ENCODE results near the gene TBX15. TPM values are rescaled to one million over a fixed set of nuclear protein-coding genes. Genes with fewer than 3 reads are reported as not detected.
"Not testable (repeated sequence)": the region's sequence is repeated elsewhere in the genome, so short reads cannot be mapped to it uniquely, and the experiment has no call there.

Gene TBX15
- total RNA-seq, 1 donor from 2014 or later, result not detected

DNA sequence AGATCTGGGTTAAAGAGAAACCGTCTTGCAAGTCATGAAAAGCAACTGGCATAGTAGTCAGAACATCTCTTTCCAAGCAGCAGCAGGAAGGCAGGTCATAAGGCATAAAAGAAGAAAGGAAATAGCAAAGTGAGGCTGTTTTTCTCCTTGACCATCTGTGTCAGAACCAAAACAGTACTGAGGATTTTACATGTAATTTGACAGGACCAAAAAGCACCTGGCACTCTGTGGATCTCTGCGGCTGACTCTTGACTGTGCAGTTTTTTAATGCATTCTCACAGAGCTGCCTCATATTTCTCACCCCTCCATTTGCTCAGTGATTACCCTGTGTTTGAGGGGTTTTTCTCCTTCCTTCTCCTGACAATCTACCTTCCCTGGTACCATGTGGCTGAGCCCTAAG is 17.7 kb downstream of the TBX15 start:
- H3K4me3 Mint-ChIP-seq, result no peak overlapping the region
- H3K27me3 Mint-ChIP-seq, result peaks cover 3% of the 10 kb centered on the region
- intact Hi-C loops (cut with micrococcal nuclease), result no loop called here
- no peaks in the 10 kb centered on the region for H3K36me3 Mint-ChIP-seq (ENCODE audit: low read depth)
- no peak overlapping the region for H3K27ac Mint-ChIP-seq
- H3K4me1 Mint-ChIP-seq, result no peaks in the 10 kb centered on the region
- no peak for DNase-seq
- H3K9me3 Mint-ChIP-seq, result no peaks in the 10 kb centered on the region

DNA sequence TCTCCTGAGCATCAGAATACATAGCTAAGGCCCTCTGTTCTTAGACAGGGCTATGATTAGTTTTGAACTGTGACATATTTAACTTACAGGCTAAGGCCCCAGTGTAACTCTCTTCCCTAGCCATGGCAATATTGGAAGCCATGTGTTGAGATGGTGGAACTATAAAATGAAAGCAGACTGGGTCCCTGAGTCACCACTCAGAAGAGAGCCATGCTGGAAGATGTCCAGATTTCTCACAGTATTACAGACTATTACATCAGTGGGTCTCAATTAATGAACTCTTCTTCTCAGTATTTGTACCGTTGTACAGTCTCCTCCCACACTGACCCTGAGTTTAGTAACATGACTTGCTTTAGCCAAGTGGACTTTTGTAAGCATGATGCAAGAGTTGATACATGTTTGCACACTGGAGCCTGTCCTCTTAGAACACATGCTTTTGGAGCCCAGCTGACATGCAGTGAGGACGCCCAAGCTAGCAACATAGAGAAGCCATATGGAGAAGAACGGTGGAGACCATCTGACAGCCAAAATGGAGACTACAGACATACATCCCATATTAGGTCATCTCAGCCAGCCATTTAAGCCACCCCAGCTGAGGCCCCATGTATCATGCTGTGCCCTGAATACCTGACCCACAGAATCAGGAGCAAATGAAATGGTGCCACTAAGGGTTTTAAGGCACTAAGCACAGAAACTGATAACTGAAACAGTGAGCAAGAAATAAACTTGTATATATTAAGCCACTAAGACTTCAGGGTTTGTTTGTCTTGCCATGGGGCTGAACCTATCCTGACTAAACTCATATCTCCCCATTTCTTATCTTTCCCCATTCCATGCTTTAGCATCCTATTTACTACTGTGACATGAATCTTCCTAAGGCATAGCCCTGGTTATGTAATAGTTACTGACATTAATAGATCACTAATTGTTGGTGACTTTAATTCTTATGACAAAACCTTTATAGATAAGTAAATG is 24.4 kb downstream of the TBX15 start:
- intact Hi-C loops (cut with micrococcal nuclease), result no loop called here
- Mint-ChIP-seq H3K36me3 (ENCODE audit: low read depth) (no peaks in the 10 kb centered on the region), H3K9me3 (no peaks in the 10 kb centered on the region), H3K4me1 (no peaks in the 10 kb centered on the region), H3K27ac (no peak overlapping the region), H3K27me3 (no peaks in the 10 kb centered on the region), H3K4me3 (no peak overlapping the region)
- no peak for DNase-seq

DNA sequence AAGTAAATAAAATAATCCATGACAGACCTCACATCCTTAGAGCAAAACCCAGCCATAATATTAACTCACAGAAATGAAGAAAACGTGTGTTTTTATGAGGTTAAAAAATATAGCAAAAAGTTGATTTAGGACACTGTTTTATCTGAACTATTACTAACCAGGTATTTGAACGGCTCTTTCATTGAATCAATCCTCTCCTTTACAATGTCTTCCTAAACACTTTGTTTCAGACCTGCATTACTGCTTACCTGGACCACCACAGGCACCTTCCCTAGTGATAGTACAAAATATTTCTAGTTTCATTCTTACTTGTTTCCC is 25.0 kb downstream of the TBX15 start:
- Mint-ChIP-seq H3K9me3 (no peaks in the 10 kb centered on the region), H3K4me3 (no peak overlapping the region)

DNA sequence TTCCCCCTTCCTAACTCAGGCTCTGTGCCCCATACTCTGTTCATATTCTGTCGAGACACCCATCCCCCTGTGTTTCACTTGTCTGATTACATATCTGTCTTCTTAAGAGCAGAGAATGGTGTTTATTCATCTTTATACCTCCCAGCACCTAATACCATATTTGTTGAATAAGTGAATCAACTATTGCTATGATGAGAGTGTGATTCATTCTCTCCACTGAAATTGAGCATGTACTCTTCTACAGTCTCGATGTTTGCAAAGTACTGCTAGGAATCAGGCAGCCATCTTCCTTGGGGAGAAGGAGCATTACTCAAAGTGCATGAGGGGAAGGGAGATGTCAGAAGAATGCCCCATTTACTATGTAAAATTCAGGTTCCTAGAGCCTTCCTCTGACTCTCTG is 27.0 kb downstream of the TBX15 start:
- H3K9me3 Mint-ChIP-seq, result no peaks in the 10 kb centered on the region
- no peaks in the 10 kb centered on the region for H3K27me3 Mint-ChIP-seq
- intact Hi-C loops (cut with micrococcal nuclease), result no loop called here
- no peak for DNase-seq
- H3K36me3 Mint-ChIP-seq (ENCODE audit: low read depth), result no peaks in the 10 kb centered on the region
- H3K4me1 Mint-ChIP-seq, result no peaks in the 10 kb centered on the region
- H3K4me3 Mint-ChIP-seq, result no peak overlapping the region
- no peak overlapping the region for H3K27ac Mint-ChIP-seq

More for the DNA sequence above, 25.0 kb downstream of the TBX15 start:
- H3K36me3 Mint-ChIP-seq (ENCODE audit: low read depth), result no peaks in the 10 kb centered on the region
- no peak overlapping the region for H3K27ac Mint-ChIP-seq
- intact Hi-C loops (cut with micrococcal nuclease), result no loop called here
- H3K27me3 Mint-ChIP-seq, result no peaks in the 10 kb centered on the region
- DNase-seq, result no peak
- no peaks in the 10 kb centered on the region for H3K4me1 Mint-ChIP-seq

DNA sequence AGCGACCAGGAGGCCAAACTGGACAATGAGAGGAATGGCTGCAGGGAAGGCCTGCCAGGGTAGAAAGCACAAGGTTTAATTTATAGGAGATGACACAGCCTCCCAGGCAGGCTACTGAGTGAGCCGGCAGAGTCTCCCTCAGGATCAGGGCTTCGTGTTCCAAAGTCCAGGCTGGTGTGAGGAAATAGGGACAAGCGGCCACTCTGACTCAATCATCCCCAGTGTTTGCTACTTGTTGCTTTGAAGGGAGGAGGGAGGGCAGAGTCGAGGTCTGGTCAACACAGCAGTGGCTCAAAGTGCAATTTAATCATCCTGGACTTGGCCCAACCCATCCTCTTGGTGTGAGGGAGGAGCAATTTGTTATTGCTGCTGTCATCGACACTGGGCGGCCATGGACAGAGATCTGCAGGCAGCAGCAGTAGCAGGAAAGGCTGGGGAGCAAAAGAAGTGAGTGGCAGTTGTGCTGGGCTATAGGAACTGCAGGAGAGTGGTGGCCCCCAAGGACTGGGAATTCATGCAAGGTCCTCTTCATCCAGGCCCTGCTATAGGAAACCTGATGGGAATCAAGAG is 27.5 kb downstream of the TBX15 start:
- H3K27ac Mint-ChIP-seq, result no peak overlapping the region
- no peaks in the 10 kb centered on the region for H3K36me3 Mint-ChIP-seq (ENCODE audit: low read depth)
- no peak overlapping the region for H3K4me3 Mint-ChIP-seq
- no peaks in the 10 kb centered on the region for H3K27me3 Mint-ChIP-seq
- no peaks in the 10 kb centered on the region for H3K9me3 Mint-ChIP-seq
- intact Hi-C loops (cut with micrococcal nuclease), result no loop called here
- no peaks in the 10 kb centered on the region for H3K4me1 Mint-ChIP-seq
- no peak for DNase-seq

DNA sequence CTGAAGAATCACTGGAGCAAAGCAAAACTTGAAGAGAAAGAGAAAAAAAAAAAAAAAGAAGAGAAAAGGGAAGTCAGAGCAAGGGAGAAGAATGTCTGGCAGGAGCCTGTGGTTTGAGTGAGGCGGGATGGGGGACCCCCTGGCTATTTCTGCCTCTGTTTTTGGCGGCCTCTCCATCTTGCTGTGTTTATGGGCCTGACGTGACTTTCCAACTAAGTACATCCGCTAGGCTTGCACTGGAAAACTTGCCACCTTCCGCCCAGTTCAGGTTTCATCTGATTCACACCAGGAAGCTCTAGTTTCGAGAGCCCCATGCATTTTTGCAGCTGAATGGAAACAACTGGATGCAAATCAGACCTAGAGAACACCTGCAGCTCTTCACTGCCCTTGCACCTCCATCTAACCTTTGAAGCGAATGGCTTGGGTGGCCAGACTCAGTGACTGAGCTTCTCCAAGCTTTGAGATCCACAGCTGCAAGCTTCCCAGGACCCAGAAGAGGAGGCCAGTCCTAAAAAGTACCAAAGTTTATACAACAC is 28.0 kb downstream of the TBX15 start:
- Mint-ChIP-seq H3K4me1 (no peaks in the 10 kb centered on the region), H3K36me3 (ENCODE audit: low read depth) (no peaks in the 10 kb centered on the region), H3K9me3 (no peaks in the 10 kb centered on the region), H3K4me3 (no peak overlapping the region), H3K27me3 (no peaks in the 10 kb centered on the region), H3K27ac (no peak overlapping the region)
- intact Hi-C loops (cut with micrococcal nuclease), result no loop called here
- no peak for DNase-seq

DNA sequence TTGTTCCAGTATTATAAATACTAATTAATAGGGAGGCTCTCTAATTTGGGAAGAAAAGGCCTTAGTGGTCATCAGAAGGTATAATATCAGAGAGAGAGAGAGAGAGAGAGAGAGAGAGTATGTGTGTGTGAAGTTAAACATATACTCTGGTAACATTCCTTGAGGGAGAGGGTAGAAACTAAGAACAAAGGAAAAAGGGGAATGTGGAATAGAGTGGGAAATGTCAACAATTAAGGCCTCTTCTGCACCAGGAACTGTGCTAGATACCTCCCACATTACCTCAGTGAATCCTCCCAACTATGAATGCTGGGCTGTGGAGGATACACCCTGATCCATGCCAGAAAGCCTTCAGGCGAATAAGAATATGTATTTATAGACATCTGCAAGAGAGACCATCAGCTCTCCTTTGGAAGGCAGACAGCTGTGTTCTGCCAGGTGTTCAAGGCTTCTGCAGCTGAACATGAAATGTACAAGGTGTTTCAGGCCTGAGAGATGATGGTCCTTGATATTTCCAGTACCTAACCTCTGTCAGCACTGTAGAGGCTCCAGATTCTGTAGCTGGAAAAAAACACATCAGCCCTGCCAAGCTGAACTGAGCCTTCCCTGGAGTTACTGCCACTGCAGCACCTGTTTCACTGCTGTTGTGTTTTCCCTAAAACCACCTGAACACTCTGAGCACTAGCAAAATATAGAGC is 29.1 kb downstream of the TBX15 start:
- Mint-ChIP-seq H3K9me3 (no peaks in the 10 kb centered on the region), H3K27me3 (no peaks in the 10 kb centered on the region), H3K36me3 (ENCODE audit: low read depth) (no peaks in the 10 kb centered on the region), H3K27ac (no peak overlapping the region), H3K4me3 (no peak overlapping the region), H3K4me1 (no peaks in the 10 kb centered on the region)
- no peak for DNase-seq
- intact Hi-C loops (cut with micrococcal nuclease), result no loop called here

DNA sequence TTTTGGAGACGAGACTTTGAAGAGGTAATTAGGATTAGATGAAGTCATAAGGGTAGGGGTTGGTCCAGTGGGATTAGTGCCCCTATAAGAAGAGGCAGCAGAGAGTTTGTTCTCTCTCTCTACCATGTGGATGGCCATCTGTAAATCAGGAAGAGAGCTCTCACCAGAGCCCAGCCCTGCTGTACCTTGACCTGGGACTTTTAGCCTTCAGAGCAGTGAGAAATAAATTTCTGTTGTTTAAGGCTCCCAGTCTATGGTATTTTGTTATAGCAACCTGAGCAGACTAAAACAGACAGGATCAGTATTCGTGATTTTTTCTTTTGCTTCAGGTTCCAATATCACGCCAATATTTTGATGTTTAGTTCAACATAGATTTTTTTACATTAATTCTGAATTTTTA is 30.0 kb downstream of the TBX15 start:
- H3K9me3 Mint-ChIP-seq, result no peaks in the 10 kb centered on the region

DNA sequence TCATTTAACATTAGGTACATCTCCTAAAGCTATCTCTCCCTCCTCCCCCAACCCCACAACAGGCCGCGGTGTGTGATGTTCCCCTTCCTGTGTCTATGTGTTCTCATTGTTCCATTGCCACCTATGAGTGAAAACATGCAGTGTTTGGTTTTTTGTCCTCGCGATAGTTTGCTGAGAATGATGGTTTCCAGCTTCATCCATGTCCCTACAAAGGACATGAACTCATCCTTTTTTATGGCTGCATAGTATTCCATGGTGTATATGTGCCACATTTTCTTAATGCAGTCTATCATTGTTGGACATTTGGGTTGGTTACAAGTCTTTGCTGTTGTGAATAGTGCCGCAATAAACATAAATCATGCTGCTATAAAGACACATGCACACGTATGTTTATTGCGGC is 30.6 kb downstream of the TBX15 start:
- H3K9me3 Mint-ChIP-seq; intact Hi-C loops (cut with micrococcal nuclease); H3K4me1 Mint-ChIP-seq; H3K4me3 Mint-ChIP-seq; DNase-seq; H3K36me3 Mint-ChIP-seq (ENCODE audit: low read depth); H3K27ac Mint-ChIP-seq; H3K27me3 Mint-ChIP-seq: not testable (repeated sequence)

More for the DNA sequence above, 30.0 kb downstream of the TBX15 start:
- Mint-ChIP-seq H3K36me3 (ENCODE audit: low read depth) (no peaks in the 10 kb centered on the region), H3K4me3 (no peak overlapping the region), H3K27ac (no peak overlapping the region), H3K27me3 (no peaks in the 10 kb centered on the region), H3K4me1 (no peaks in the 10 kb centered on the region)
- DNase-seq, result no peak
- intact Hi-C loops (cut with micrococcal nuclease), result no loop called here

DNA sequence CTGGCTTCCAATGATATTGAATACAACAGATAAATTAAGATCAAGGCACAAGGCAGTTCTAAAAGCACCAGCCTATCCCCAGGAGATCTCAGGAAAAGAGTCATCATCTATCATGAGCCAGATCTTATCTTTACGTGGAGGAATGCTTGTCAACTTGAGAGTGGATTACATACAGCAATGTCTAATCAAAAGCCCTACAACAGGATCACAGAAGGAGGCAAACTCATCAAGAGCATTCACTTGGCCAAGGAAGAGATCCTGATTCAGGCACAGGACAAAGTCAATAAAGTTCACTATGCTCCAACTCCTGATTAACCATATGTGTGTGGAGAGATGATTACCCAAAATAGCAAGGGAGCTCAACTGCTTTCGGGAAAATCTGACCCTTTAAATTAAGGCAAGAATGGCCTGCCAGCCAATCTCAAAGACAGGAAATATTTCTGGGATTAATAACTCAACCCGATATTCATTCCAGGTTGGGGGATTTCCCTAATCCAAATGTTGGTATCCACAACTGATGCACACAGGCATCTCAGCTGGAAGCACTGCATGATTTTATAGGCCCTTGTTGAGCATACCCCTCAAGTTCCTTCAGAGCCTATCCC is 33.7 kb downstream of the TBX15 start:
- intact Hi-C loops (cut with micrococcal nuclease), result no loop called here
- H3K4me3 Mint-ChIP-seq, result no peak overlapping the region
- no peaks in the 10 kb centered on the region for H3K36me3 Mint-ChIP-seq (ENCODE audit: low read depth)
- H3K4me1 Mint-ChIP-seq, result no peaks in the 10 kb centered on the region
- H3K9me3 Mint-ChIP-seq, result no peaks in the 10 kb centered on the region
- H3K27me3 Mint-ChIP-seq, result no peaks in the 10 kb centered on the region
- no peak overlapping the region for H3K27ac Mint-ChIP-seq
- DNase-seq, result no peak

DNA sequence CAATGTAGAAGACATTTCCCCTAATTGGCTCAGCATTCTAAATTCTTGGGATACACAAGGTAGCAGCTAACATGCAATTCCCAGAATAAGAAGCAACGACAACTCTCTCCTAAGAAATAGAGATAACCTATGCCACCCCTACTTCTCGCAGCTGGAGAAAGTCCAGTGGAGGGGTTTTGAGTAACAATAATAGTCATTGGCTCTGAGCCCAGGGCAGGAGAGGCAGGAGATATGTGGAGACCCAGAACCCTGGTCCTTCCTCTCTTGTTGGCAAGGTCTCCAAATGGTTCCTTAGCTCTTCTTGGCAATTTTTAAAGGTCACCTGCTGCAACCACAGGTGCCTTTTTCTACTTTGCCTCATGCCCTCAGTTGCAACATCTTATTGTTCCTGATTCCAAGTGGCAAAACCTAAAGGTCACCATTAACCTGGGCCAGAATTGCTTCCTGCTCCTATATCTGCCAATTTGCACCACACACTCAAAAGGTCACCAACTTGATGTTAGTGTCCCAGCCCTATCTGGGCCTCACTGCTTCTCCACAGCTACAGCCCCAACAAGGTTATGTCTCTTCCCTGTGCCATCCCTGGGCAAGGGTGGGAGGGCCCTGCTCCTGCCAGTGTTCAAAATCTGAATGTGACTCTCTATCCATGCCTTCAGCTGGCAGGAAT is 36.7 kb downstream of the TBX15 start:
- no peaks in the 10 kb centered on the region for H3K27me3 Mint-ChIP-seq
- no peaks in the 10 kb centered on the region for H3K4me1 Mint-ChIP-seq
- DNase-seq, result no peak
- no peaks in the 10 kb centered on the region for H3K36me3 Mint-ChIP-seq (ENCODE audit: low read depth)
- H3K4me3 Mint-ChIP-seq, result no peak overlapping the region
- H3K9me3 Mint-ChIP-seq, result no peaks in the 10 kb centered on the region
- intact Hi-C loops (cut with micrococcal nuclease), result no loop called here
- no peak overlapping the region for H3K27ac Mint-ChIP-seq

DNA sequence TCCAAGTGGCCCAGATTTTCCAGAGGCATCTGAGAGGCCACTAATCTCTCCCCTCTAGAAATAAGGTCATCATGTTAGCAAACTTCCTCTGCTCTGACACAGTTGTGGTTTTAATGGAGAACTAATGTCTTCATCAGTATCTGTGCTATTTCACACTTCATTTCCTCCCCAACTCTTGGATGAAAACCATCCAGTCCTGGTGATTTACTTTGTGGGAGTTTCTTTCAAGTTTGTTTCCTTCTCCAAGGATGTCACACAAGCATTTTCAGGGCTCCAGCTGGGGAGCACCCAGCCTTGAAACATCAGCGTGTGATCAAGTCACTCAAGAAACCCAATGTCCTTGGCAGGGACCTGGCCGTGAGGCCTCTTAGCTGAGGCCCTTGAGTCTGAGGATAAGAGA is 38.8 kb downstream of the TBX15 start:
- Mint-ChIP-seq H3K27ac (no peak overlapping the region), H3K4me3 (no peak overlapping the region), H3K4me1 (no peaks in the 10 kb centered on the region), H3K36me3 (ENCODE audit: low read depth) (no peaks in the 10 kb centered on the region), H3K27me3 (no peaks in the 10 kb centered on the region), H3K9me3 (no peaks in the 10 kb centered on the region)
- intact Hi-C loops (cut with micrococcal nuclease), result no loop called here
- no peak for DNase-seq

DNA sequence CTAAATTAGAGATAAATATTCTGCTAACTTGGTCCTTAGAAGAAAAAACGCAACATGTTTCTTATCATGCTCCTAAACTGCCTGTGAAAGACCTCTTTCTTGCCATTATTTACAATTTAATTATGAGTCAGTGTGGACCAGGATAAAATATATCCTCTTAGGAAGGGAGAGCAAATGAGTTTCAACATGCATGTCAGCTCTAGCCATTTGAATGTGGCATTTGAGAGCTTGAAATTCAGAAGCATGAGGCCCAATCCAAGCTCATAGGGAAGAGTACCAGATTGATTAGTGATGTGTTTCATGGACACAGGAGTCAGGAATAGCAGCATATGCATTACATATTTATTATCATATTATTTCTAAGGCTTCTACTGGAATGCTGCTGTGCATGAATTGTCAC is 39.3 kb downstream of the TBX15 start:
- DNase-seq, result no peak
- Mint-ChIP-seq H3K4me1 (no peaks in the 10 kb centered on the region), H3K4me3 (no peak overlapping the region), H3K36me3 (ENCODE audit: low read depth) (no peaks in the 10 kb centered on the region), H3K27me3 (no peaks in the 10 kb centered on the region), H3K27ac (no peak overlapping the region), H3K9me3 (no peaks in the 10 kb centered on the region)
- intact Hi-C loops (cut with micrococcal nuclease), result no loop called here

Data from activated CD4-positive, alpha-beta T cell treated with anti-CD3 and anti-CD28 coated beads, Interleukin-2, amount 10 ng/mL, durations not matched to agents 24 days and 14 days (primary cell).